ENCODE measurements around the gene CSTPP1.
"Not testable (repeated sequence)": the region's sequence is repeated elsewhere in the genome, so short reads cannot be mapped to it uniquely, and the experiment has no call there.

CSTPP1 gene

DNA sequence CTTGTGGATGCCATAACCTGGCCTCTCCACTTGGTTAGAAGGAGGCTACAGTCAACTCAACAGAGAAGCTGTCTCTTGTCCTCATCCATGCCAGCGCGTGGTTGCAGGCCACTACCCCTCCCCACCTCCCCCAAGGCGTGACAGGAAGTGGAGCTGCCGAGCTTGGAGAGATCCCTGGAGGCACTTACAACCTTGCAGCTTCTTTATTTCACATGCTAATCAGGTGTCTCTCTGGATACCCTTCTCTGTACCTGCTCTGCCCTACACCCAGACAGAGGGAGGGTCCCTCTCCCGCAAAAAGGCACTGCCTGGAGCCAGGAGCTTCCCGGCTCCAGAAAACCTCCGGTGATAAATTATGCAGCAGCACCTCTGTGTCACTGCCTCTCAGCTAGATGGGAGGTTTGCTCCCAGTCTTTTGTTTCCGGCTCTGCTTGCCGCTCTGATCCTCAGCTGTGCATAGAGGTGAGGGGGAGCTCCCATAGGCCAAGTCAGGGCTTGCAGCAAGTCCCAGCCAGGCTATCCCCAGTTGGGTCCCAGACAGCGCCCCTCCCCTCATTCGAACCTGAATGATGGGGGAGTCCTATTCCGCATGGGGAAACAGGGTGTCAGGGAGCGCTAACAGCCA is 23.9 kb upstream of the CSTPP1 start:
- DNase-seq (ENCODE audit: low read depth in 2 of 2, low spot score in 1 of 2) = no peak

DNA sequence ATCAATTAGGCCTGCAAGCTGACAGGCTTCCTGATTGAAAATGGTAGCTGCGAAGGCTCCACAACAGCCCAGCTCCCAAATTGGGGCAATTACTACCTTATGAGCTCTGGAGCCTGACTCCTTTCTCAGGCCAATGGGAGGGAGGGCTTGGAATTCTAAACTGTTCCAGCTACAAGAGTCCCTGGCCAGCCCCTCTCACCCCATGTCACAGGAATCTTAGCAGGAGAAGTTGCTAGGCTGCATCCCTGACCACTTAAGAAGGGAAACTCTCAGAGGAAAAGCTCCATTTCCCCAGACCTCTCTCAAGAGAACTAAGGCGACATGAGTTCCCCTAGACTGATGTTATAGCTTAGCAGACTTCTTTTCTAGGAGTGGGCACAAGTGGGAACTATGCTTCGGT is 23.1 kb upstream of the CSTPP1 start:
- no peak for DNase-seq (ENCODE audit: low read depth in 2 of 2, low spot score in 1 of 2)

DNA sequence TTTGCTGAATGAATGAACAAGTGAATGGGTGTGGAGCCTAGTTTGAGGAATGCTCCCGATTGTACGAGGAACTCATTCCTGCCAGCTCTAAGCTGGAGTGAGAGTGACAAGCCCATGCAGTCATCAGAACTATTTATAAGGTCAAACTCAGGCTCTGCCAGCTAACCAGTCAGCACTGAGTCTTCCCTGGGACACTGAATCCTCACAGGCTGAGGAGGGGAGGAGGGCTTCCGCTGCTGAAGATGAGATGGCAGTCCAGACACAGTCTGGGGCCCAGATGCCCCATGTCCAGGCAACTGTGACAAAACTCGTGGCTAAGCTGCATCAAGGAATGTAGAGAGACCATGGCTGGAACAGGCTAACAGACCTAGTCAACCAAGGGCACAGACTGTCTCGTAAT is 22.2 kb upstream of the CSTPP1 start:
- DNase-seq (ENCODE audit: low read depth in 2 of 2, low spot score in 1 of 2) = no peak

DNA sequence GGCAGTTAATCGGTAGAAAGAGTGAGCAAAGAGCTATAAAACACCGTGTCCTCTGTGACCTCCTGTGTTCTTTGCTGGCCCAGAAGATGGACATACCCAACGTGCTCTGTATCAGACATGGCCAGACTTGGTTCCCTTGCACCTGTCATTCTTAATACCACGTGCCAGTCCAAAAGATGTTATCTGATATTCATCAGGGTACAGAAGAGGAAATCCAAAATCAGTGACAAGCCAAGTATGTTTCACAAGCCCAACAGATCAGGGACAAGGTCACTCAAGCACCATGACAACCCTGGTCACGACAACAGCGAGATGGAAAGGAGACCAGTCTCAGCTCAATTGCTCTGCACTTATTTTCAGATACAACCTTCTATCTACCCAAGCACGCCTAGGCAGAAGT is 21.7 kb upstream of the CSTPP1 start:
- no peak for DNase-seq (ENCODE audit: low read depth in 2 of 2, low spot score in 1 of 2)

DNA sequence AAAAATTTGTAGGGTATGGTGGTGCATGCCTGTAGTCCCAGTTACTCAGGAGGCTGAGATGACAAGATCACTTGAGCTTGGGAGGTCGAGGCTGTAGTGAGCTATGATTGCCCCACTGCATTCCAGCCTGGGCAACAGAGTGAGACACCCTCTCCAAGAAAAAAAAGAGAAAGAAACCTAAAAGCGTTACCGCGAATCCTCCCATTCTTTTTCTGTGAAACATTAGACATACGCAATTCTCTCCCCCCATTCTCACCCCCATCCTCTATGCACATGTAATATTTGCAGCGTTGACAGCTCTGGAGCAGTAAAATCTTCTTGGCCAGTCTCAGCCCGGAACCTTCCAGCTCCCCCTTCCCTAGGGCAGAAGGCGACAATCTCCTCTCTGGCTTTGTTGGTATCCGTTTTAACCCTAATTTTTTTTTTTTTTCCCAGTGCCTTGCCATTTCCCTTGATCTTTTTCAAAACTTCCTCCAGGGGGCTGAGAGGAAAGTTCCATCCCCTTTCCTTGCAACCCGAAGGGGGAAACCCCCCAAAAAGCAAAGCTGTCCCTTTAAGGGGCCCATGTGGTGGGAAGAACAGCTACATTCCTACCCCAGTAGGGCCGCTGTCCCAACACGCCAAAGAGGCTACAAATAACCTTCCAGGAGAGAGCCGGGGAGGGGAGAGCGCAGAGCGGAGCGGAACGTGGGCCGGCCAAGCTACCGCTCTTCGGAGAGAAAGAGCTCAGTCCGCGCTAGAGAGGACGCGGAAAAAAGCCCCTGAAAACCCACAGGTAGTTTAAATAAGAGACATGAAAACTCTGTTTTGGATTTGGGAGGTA is 20.1 kb upstream of the CSTPP1 start:
- DNase-seq (ENCODE audit: low read depth in 2 of 2, low spot score in 1 of 2) = no peak

DNA sequence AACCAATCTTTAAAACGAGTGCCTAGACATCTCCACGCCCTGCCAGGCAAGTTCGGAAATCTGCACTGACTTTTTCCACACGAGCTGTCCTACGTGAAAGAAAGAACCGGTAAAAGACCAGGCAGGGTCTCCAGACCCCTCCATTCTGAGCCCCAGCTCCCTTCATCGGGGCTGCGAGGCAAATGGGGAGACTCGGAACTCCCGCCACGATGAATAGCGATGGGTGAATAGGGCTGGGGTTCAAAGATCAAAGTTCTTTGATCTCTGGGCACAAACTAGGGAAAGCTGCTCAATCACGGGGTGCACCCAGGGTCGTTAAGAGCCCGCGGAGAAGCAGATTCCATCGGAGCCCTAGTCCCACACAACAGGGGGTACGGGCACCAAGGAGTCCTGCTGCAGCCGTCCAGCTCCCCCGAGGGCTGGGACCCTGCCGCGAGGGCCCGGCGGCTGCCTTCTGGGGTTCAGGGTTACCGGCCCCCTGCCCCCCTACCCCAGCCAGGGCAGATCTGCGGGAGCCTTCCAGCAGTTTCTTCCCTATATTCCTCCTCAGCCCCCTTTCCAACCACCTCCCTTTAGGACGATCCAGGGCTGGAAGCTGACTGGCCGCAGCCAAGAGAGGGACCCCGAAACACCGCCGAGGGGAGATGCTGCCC is 19.3 kb upstream of the CSTPP1 start:
- DNase-seq (ENCODE audit: low read depth in 2 of 2, low spot score in 1 of 2) = no peak

DNA sequence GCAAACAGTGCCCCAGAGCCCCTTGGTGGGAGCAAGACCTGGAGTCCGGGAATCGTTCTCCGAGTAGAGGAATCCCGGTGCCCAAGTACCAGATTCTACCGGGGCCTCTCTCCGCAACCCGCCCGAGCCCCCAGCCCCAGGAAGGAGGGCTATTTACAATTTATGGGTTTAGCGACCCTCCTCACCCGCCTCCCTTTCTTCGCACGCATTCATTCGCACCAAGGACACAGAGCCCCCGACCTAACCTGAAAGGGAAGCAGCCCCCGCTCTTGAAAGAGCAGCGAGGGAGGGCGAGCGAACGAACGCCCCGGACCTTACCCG is 18.8 kb upstream of the CSTPP1 start:
- DNase-seq (ENCODE audit: low read depth in 2 of 2, low spot score in 1 of 2) = no peak

GRCh38 chr11:46918083-46918787 is 18.3 kb upstream of the CSTPP1 start, which contains the start of gene LRP4:
TSS of gene LRP4 (minus strand) at chr11:46918550. CDS start at chr11:46918379, 171 bp downstream.
- no peak for DNase-seq (ENCODE audit: low read depth in 2 of 2, low spot score in 1 of 2)

DNA sequence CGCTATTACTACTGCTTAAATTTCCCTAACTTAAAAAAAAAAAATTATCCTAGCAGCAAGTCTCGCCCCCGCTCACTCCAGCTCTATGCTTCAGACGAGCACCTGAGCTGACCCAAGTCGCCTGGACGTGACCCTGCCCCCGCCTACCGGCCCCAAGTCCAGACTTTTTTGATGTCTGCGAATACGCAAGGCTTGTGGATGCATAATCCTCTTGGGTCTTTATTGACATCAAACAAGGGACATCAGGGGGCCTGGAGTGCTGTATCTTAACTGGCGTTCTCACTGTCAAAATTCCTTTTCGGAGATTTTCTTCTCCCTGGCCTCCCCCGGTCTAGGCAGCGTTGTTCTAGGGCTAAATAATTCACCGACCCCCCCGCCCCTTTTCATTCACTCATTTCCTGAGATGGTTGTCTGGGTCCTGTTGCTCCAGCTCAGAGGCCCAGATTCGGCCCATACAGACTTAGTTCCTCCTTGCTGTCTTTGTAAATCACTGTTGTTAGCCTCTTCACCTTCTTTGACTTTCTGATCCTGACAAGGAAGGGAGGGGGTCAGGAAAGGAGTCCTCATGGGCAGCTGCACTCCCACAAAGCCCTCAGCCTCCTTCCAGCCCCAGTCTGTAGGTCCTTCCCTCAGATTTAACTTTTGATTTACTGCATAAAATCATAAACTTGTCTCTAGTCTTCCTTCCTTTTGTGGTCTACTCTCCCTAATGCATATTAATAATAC is 17.6 kb upstream of the CSTPP1 start:
- no peak for DNase-seq (ENCODE audit: low read depth in 2 of 2, low spot score in 1 of 2)

DNA sequence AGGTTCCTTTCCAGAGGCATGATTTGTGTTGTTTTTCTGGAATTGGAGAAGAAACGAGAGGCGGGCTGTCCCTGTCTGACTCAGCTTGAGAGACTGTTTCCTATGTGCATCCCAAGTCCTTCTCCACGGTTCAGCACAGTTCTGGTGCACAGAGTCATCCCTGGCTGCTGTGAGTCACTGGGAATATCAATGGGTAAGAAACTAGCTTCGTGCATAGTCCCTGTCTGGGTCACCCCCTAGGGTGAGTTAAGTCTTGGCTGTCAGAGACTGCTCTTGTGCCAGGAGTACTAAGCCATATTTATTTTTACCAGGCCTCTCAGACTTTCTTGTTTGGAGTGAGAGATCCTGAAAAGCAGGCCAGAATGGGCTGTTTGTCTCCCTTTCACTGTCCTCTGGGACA is 15.8 kb upstream of the CSTPP1 start:
- DNase-seq (ENCODE audit: low read depth in 2 of 2, low spot score in 1 of 2) = no peak

- DNase-seq (ENCODE audit: low read depth in 2 of 2, low spot score in 1 of 2) = not testable (repeated sequence)
These were observed 8.6 kb upstream of the CSTPP1 start for GRCh38 chr11:46927928-46928327.

DNA sequence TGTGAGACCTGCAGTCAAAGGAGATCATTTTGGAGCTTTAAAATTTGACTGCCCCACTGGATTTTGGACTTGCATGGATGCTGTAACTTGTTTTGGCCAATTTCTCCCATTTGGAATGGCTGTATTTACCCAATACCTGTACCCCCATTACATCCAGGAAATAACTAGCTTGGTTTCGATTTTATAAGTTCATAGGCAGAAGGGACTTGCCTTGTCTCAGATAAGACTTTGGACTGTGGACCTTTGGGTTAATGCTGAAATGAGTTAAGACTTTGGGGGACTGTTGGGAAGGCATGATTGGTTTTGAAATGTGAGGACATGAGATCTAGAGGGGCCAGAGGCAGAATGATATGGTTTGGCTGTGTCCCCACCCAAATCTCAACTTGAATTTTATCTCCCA is 7.9 kb upstream of the CSTPP1 start:
- DNase-seq (ENCODE audit: low read depth in 2 of 2, low spot score in 1 of 2) = not testable (repeated sequence)

DNA sequence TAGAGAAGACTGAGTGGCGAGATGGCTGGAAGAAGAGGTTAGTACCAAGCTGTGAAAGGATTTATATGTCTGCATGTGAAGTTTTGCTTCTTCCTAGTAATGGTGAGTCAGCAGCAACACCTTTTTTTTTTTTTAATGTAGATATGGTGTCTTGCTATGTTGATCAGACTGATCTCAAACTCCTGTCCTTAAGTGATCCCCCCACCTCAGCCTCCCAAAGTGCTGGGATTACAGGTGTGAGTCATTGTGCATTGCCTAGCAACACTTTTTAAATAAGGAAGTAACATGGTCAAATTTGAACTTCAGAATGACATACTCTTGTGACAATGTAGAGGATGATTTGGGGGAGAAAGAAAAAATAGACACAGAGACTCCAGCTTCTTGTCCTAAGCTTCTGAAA is 6.5 kb upstream of the CSTPP1 start:
- DNase-seq (ENCODE audit: low read depth in 2 of 2, low spot score in 1 of 2) = no peak

DNA sequence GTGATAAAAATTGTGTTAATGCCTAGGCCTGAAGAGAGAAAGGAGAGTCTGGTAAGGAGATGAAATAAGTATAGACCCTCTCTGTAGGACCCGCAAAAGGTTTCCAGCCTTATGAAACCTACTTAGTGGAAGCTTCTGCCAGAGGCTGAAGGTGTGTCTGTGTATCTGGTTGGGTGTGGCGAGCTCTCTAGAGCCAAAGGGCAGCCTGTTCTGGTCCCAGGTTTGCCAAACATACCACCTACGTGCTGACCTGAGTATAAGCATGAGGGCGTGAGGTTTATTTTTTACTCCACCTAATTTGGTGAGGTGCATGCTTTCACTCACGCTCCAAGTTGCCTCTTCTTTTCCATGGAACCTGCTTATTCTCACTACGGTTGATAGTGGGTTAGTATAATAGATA is 5.6 kb downstream of the CSTPP1 start:
- DNase-seq (ENCODE audit: low read depth in 2 of 2, low spot score in 1 of 2) = no peak

DNA sequence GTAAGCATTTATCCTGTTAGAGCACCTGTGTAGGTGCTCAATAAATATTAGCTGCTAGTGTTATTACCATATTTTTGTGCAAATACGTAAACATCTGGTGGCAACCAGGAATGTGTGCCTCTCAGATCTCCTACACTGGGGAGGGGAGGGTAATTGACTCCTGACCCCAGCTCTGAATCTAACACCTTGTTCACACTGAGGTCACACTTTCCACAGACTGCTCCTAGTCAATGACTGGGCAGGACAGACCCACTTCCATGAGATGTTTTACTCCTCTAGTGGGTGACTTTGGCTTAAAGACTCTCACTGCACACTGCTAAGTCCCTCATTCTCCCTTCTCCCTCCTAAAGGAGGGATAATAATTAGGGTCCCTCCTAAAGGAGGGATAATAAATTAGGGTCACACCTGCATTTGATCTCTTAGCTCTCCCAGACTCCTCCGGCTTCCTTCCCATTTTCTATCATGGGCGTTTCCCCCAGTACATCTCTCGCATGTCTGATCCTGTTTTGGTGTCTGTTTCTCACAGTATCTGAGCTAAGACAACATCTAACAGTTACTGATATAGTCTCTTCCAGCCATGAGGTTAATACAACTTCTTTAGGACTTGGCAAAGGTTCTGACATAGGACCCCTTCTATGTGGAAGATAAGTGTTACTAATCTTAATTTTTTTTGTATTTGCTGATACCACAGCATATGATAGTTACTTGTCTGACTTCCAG is 8.0 kb downstream of the CSTPP1 start:
- no peak for DNase-seq (ENCODE audit: low read depth in 2 of 2, low spot score in 1 of 2)

- DNase-seq (ENCODE audit: low read depth in 2 of 2, low spot score in 1 of 2) = no peak
These were observed 11.0 kb downstream of the CSTPP1 start for GRCh38 chr11:46947399-46948077.

DNA sequence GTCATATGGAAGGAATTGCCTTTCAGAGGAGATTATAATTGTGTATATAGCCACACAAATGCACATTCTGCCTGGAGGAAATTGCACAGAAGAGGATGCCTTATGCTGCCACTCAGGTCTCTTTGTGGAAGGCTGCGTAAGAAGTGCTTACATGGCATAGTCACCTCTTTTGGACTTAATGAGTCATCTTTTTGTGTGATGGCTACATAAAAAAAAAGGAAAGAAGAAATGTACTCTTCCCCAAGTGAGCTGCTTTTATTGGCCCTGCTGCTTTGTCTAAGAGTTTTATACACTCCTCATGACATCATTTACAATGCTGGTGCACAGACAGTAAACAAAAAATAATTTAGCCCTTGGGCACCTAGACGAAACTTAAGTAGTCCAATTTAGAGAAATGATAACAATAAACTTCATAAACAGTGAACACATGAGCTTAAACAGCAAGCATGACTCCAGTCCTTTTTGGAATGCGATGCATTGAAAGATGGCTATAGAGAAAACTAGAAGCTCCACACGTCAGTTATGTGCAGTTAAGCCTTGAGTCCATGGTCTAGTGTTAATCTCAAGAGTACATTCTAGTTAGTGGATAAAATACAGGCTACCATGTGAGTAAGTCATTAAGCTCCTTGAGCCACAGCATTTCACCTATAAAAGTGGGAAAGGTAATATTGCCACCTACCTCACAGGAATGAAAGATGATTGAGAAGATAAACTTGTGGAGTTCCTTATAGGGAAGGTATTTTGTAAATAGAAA is 12.0 kb downstream of the CSTPP1 start:
- no peak for DNase-seq (ENCODE audit: low read depth in 2 of 2, low spot score in 1 of 2)

GRCh38 chr11:46949297-46949696 is 12.7 kb downstream of the CSTPP1 start:
- DNase-seq (ENCODE audit: low read depth in 2 of 2, low spot score in 1 of 2) = no peak

DNA sequence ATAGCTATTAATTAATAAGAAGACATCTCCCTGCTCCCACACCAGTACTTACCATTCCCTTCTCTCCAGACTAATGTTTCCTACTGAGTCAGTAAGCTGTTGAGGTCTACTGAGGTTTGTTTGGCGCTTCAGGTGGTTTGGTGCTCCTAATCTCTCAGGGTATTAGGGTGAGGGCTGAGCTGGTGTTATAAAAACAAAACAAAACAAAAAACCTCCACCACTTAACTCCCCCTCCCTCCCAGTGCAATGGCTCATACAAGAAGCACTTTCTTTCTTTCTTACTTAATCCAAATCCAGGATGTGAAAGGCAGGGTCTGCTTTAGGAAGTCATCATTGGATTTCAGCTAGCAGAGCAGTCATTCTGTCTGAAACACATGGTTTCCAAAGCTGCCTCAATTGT is 15.3 kb downstream of the CSTPP1 start:
- no peak for DNase-seq (ENCODE audit: low read depth in 2 of 2, low spot score in 1 of 2)
